GM12878 (cell line): ENCODE data around the gene GOLGA8R. TPM values are rescaled to one million over a fixed set of nuclear protein-coding genes. Genes with fewer than 3 reads are reported as not detected.
"Not testable (repeated sequence)": the region's sequence is repeated elsewhere in the genome, so short reads cannot be mapped to it uniquely, and the experiment has no call there.

Source experiments
- ATAC-seq: fragments of 200-7000 bp; cut with Tn5 transposase; 3 replicates; pipeline ENCODE4 v1.9.1; 2020; ENCODE audit warnings: mild to moderate bottlenecking, moderate library complexity
- Bru-seq: library from RNA; stranded (reverse); fragments of 400-500 nt; gene quantifications from one replicate; lab custom pipeline; 2021; lab: Mats Ljungman, UMichigan
- BruChase-seq, 2 experiments: library from RNA; stranded (reverse); fragments of 400-500 nt; gene quantifications; one replicate each; lab custom pipeline; 2021; lab: Mats Ljungman, UMichigan
- BruUV-seq: library from RNA; stranded (reverse); fragments of 400-500 nt; replicated peaks from 2 replicates; lab custom pipeline; 2021; lab: Mats Ljungman, UMichigan
- CTCF ChIA-PET: fragments of 300-600 bp; sonication (Branson Sonifier 250); formaldehyde crosslinking; extraction: SDS; loops from one replicate; lab custom pipeline; 2021; ENCODE audit warnings: inconsistent platforms; lab: Yijun Ruan, JAX
- POLR2A ChIA-PET: fragments of 350-600 bp; formaldehyde crosslinking; extraction: SDS; loops from one replicate; lab custom pipeline; 2021; ENCODE audit warnings: inconsistent platforms; lab: Charles Lee
- RAD21 ChIA-PET: fragments of 300-600 bp; sonication (Branson Sonifier 250); formaldehyde crosslinking; loops from one replicate; lab custom pipeline; 2023; ENCODE audit warnings: antibody characterized with exemption; ENCODE audit not compliant: unreplicated experiment; lab: Charles Lee
- SMC1A ChIA-PET: fragments of 300-600 bp; sonication (Branson Sonifier 250); formaldehyde crosslinking; loops from one replicate; lab custom pipeline; 2023; ENCODE audit not compliant: unreplicated experiment, uncharacterized antibody; lab: Charles Lee
- DNase-seq: peaks from one replicate; pipeline ENCODE4 v3.0.0-alpha.2; 2011; ENCODE audit warnings: low read depth, low spot score
- FAIRE-seq: peaks from 3 replicates; lab custom pipeline; 2011; peaks lifted over from hg19 to GRCh38; lab: Jason Lieb, UNC
- H2AFZ ChIP-seq: 2 replicates; pipeline ENCODE4 v1.6.0; 2011; ENCODE audit warnings: low read depth, low read length, control low read depth; ENCODE audit not compliant: control insufficient read depth
- H3K27ac ChIP-seq: 2 replicates; pipeline ENCODE4 v1.5.1; 2011; ENCODE audit warnings: control low read depth; ENCODE audit not compliant: control insufficient read depth, insufficient read depth
- H3K27me3 ChIP-seq, 2 experiments: replicated peaks in 1 of 2; 2 replicates each; pipeline versions ENCODE4 v1.6.0 to v1.6.1; 2011; ENCODE audit warnings: low read length in 1 of 2; ENCODE audit not compliant: control insufficient read depth in 2 of 2, insufficient read depth in 2 of 2
- H3K36me3 ChIP-seq, 2 experiments: 2 replicates each; pipeline ENCODE4 v1.5.1; 2011; ENCODE audit warnings: low read length in 1 of 2; ENCODE audit not compliant: control insufficient read depth in 2 of 2, insufficient read depth in 2 of 2
- H3K4me1 ChIP-seq: 2 replicates; pipeline ENCODE4 v1.6.1; 2011; ENCODE audit warnings: mild to moderate bottlenecking, low read length, moderate library complexity, mixed read lengths; ENCODE audit not compliant: control insufficient read depth, insufficient read depth
- H3K4me2 ChIP-seq: 2 replicates; pipeline ENCODE4 v1.6.0; 2011; ENCODE audit warnings: control low read depth; ENCODE audit not compliant: control insufficient read depth, insufficient read depth
- H3K4me3 ChIP-seq: fragments of 200-600 bp; sonication (generic); 2 replicates; pipeline ENCODE4 v1.5.1; 2016
- H3K79me2 ChIP-seq: 2 replicates; pipeline ENCODE4 v1.6.0; 2011; ENCODE audit warnings: low read length; ENCODE audit not compliant: control insufficient read depth, insufficient read depth
- H3K9ac ChIP-seq: 2 replicates; pipeline ENCODE4 v1.8.0; 2011; ENCODE audit warnings: low read length, control low read depth, mixed read lengths; ENCODE audit not compliant: control insufficient read depth, insufficient read depth
- H3K9me3 ChIP-seq: replicated peaks from 3 replicates; pipeline ENCODE4 v1.5.1; 2011; ENCODE audit warnings: mild to moderate bottlenecking, low read length; ENCODE audit not compliant: control insufficient read depth, insufficient read depth
- H4K20me1 ChIP-seq: 2 replicates; pipeline ENCODE4 v1.6.0; 2011; ENCODE audit not compliant: control insufficient read depth, insufficient read depth
- WGBS: methylation state at CpG from one replicate; pipeline ENCODE4 v1.1.6; 2016; ENCODE audit warnings: low lambda C conversion rate; ENCODE audit not compliant: insufficient replicate concordance, insufficient coverage; ENCODE audit errors: missing lambda C conversion rate; 5-methylcytosine and 5-hydroxymethylcytosine counted together
- in situ Hi-C: fragments of 300-500 bp; cut with MboI; formaldehyde crosslinking; loops from 9 replicates; pipeline ENCODE4 v1.14.3; 2018; ENCODE audit warnings: mixed read lengths
- intact Hi-C: fragments of 100-400 bp; cut with micrococcal nuclease; formaldehyde crosslinking; loops from one replicate; pipeline ENCODE4 v1.14.2; 2022; ENCODE audit not compliant: unreplicated experiment
- long read RNA-seq, 2 experiments: library from polyadenylated mRNA; unstranded; transcript quantifications; one replicate each; pipeline ENCODE4 v2.0.0, GENCODE V29; 2019 to 2020
- polyA minus RNA-seq, 3 experiments: library from RNA; depleted of rRNA, polyadenylated mRNA; stranded (reverse); fragments of >200 nt; gene quantifications; 2 replicates each; pipeline ENCODE4 v1.2.3, GENCODE V29; 2011
- polyA plus RNA-seq, 11 experiments: library from polyadenylated mRNA; depleted of rRNA in 4 of 11; unstranded in 6 of 11; stranded (reverse) in 5 of 11; fragments of >200 nt; fragmentation: Nextera tagmentation in 4 of 11; fragmentation: Illumina TruSeq in 1 of 11; extraction: Ambion mirVana in 4 of 11; extraction: Trizol in 1 of 11; gene quantifications; 1 replicate in 1 of 11; 2 replicates in 10 of 11; pipeline versions ENCODE4 v1.2.1 to v1.2.3, GENCODE V29; 2011 to 2016; ENCODE audit warnings: inconsistent platforms in 2 of 11, missing spikeins in 2 of 11, low read depth in 1 of 11
- total RNA-seq, 4 experiments: library from RNA; depleted of rRNA in 3 of 4; stranded (reverse); fragments of >200 nt in 3 of 4; fragmentation: Illumina TruSeq in 1 of 4; extraction: Trizol in 1 of 4; gene quantifications; 2 replicates each; pipeline versions ENCODE4 v1.2.1 to v1.2.3, GENCODE V29; 2013 to 2021

Gene GOLGA8R, protein sequence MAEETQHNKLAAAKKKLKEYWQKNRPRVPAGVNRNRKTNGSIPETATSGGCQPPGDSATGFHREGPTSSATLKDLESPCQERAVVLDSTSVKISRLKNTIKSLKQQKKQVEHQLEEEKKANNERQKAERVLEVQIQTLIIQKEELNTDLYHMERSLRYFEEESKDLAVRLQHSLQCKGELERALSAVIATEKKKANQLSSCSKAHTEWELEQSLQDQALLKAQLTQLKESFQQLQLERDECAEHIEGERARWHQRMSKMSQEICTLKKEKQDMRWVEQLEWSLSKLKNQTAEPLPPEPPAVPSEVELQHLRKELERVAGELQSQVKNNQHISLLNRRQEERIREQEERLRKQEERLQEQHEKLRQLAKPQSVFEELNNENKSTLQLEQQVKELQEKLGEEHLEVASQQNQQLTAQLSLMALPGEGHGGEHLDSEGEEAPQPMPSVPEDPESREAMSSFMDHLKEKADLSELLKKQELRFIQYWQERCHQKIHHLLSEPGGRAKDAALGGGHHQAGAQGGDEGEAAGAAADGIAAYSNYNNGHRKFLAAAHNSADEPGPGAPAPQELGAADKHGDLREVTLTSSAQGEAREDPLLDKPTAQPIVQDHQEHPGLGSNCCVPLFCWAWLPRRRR
- total RNA-seq (2013; cell fraction: nucleolus; rRNA removed), result 0.37 and 0.81 TPM in 2 replicates
- total RNA-seq (2014; rRNA removed) (not detected in 2 replicates), total RNA-seq (2014; rRNA removed; fragmentation: Illumina TruSeq; extraction: Trizol) (0.09 TPM in 1 of 2 replicates, not detected in the other), total RNA-seq (2021) (0.13 TPM in 1 of 2 replicates, not detected in the other), polyA plus RNA-seq (2011; rRNA removed) (0.03 and 0.04 TPM in 2 replicates), polyA plus RNA-seq (2014; fragmentation: Illumina TruSeq; extraction: Trizol) (0.03 TPM in 1 of 2 replicates, not detected in the other), polyA plus RNA-seq (2014; fragmentation: Nextera tagmentation; extraction: Ambion mirVana) (not detected), polyA plus RNA-seq (2014; rRNA removed) (not detected in 2 replicates), polyA plus RNA-seq (2016; fragmentation: Nextera tagmentation; extraction: Ambion mirVana) (under 1 TPM in 1 of 2 experiments, not detected in 1; 0.05 TPM), polyA minus RNA-seq (2011; rRNA and poly(A)+ RNA removed) (not detected in 2 replicates), Bru-seq, nascent RNA (percentile 10 among the genes with signal in this experiment), BruChase-seq, experiment 1, labeled RNA remaining after a 6-hour chase (percentile 13 among the genes with signal in this experiment), BruChase-seq, experiment 2, labeled RNA remaining after a 2-hour chase (not detected)
- 0.20 TPM for polyA plus RNA-seq (2011; ENCODE audit: low read depth)
- not detected in 2 replicates for polyA plus RNA-seq (2011; cell fraction: cytosol; rRNA removed)
- polyA plus RNA-seq (2011; cell fraction: nucleus; rRNA removed), result 0.12 and 0.19 TPM in 2 replicates
- 0.27 and 0.49 TPM in 2 replicates for polyA plus RNA-seq (2012)
- not detected in 2 replicates for polyA minus RNA-seq (2011; cell fraction: cytosol; rRNA and poly(A)+ RNA removed)
- 0.12 TPM in 1 of 2 replicates, not detected in the other for polyA minus RNA-seq (2011; cell fraction: nucleus; rRNA and poly(A)+ RNA removed)
- long read RNA-seq, experiment 1, result 0 reads
- long read RNA-seq, experiment 2, result 0 reads

DNA sequence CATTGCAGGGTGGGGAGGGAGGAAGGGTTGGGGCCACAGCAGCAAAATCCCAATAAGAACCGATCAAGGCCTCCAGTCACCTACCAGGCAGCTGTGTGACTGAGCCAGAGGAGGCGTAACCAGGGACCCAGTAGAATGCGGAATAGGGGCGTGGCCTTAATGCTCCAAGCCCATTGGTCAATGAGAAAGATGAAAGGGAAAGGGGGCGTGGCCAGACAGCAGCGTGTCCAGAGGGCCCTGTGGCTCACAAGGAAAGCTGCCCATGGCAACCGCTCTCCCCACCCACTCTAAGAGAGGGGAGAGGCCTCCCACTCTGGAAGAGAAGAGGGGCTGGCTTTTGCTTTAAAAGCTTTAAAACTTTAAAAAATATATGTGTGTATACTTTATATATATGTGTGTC is at the start of gene GOLGA8R:
GOLGA8R (minus strand) TSS at position 101 of the 400 bp plus-strand sequence; CDS start at position 3, 98 bp downstream.
- ATAC-seq, FAIRE-seq, POLR2A ChIA-PET, H3K9me3 ChIP-seq, CTCF ChIA-PET, H3K9ac ChIP-seq, H4K20me1 ChIP-seq, H3K27ac ChIP-seq, H2AFZ ChIP-seq, H3K79me2 ChIP-seq, SMC1A ChIA-PET, H3K27me3 ChIP-seq, BruUV-seq, H3K4me2 ChIP-seq, H3K4me3 ChIP-seq, RAD21 ChIA-PET, H3K36me3 ChIP-seq, DNase-seq, intact Hi-C loops, in situ Hi-C loops, H3K4me1 ChIP-seq: not testable (repeated sequence)
- WGBS, result no CpG with 5 or more reads among the region's 7 CpGs

DNA sequence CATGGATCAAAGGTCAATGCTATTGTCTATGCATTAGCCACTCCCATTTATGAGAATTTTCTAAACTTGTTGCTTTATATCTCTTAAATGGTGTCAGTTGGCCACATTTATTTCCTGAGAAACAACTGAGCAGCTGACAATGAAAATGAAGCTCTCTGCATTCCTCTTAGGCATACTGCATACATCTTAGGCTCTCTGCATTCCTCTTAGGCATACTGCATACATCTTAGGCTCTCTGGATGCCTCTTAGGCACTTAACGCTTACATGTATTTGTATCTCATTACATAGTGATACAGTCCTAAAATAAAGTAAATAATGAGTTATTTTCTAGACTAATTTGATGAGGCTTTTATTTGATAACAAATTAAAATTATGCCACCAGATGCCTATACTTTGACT is 49.8 kb upstream of the GOLGA8R start:
- ATAC-seq, in situ Hi-C loops, SMC1A ChIA-PET, H3K79me2 ChIP-seq, H3K27me3 ChIP-seq, FAIRE-seq, H4K20me1 ChIP-seq, CTCF ChIA-PET, H3K9ac ChIP-seq, H3K36me3 ChIP-seq, H2AFZ ChIP-seq, H3K27ac ChIP-seq, H3K4me2 ChIP-seq, H3K4me3 ChIP-seq, BruUV-seq, H3K4me1 ChIP-seq, intact Hi-C loops, POLR2A ChIA-PET, DNase-seq, H3K9me3 ChIP-seq, RAD21 ChIA-PET: not testable (repeated sequence)
- WGBS, result no CpG with 5 or more reads among the region's 1 CpG

DNA sequence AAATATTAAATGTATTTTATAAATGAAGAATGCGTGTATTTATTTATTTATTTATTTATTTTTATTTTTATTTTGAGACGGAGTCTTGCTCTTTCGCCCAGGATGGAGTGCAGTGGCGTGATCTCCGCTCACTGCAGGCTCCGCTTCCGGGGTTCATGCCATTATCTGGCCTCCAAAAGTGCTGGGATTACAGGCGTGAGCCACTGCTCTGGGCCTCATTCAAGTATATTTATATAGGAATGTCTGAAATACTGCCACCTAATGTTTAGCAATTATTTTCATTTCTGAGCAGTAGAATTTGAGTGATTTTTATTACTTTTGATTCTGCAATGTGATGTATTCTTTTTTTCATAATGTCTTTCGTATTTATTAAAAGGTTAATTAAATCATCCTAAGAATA is 48.1 kb upstream of the GOLGA8R start:
- ATAC-seq, BruUV-seq, intact Hi-C loops, H3K36me3 ChIP-seq, H3K27ac ChIP-seq, H3K79me2 ChIP-seq, CTCF ChIA-PET, H3K9me3 ChIP-seq, RAD21 ChIA-PET, H3K27me3 ChIP-seq, SMC1A ChIA-PET, FAIRE-seq, H4K20me1 ChIP-seq, H3K4me3 ChIP-seq, POLR2A ChIA-PET, DNase-seq, H2AFZ ChIP-seq, H3K4me1 ChIP-seq, H3K4me2 ChIP-seq, H3K9ac ChIP-seq, in situ Hi-C loops: not testable (repeated sequence)
- no CpG with 5 or more reads among the region's 9 CpGs for WGBS
